Activated CD8-positive, alpha-beta memory T cell treated with anti-CD3 and anti-CD28 coated beads for 36 hours (primary cell): Measurements from ENCODE around the gene KIAA0930. TPM values are rescaled to one million over a fixed set of nuclear protein-coding genes. Genes with fewer than 3 reads are reported as not detected.

ENCODE experiments used
- total RNA-seq, 2 experiments: library from RNA; stranded (reverse); gene quantifications; one replicate each; pipeline ENCODE4 v1.2.3, GENCODE V29; 2021

The KIAA0930 gene
- total RNA-seq, 2 experiments from 2014 or later: 38.1 to 41.3 TPM

Other genes with a start within 250 kb of the KIAA0930 start
- gene PHF21B, start 230.9 kb downstream of the KIAA0930 start, total RNA-seq: under 1 TPM in 1 of 2 experiments, not detected in 1; 0.53 TPM
- gene NUP50, start 77.0 kb downstream of the KIAA0930 start, total RNA-seq: 100 to 1,000 TPM; 158 to 166 TPM
- gene UPK3A, start 44.1 kb upstream of the KIAA0930 start, total RNA-seq: not detected
- gene FAM118A, start 69.0 kb upstream of the KIAA0930 start, total RNA-seq: 10 to 100 TPM; 27.7 to 28.0 TPM
- gene SMC1B, start 172.7 kb upstream of the KIAA0930 start, total RNA-seq: under 1 TPM; 0.48 to 0.55 TPM
- 10 to 100 TPM; 12.4 to 13.3 TPM for gene RIBC2, start 172.8 kb upstream of the KIAA0930 start, total RNA-seq